NCI-H460 (cell line): ENCODE measurements around the gene ICOSLG. TPM values are rescaled to one million over a fixed set of nuclear protein-coding genes. Genes with fewer than 3 reads are reported as not detected.
"Not testable (repeated sequence)": the region's sequence is repeated elsewhere in the genome, so short reads cannot be mapped to it uniquely, and the experiment has no call there.

ENCODE experiments used
- DNase-seq: peaks from one replicate; pipeline ENCODE4 v3.0.0-alpha.2; 2016; ENCODE audit warnings: low read depth; ENCODE audit errors: extremely low read depth
- total RNA-seq: library from RNA; depleted of rRNA; stranded (reverse); fragments of >200 nt; shearing (Covaris generic); gene quantifications from 2 replicates; pipeline ENCODE4 v1.2.3, GENCODE V29; 2014

Gene ICOSLG
- total RNA-seq, 1 experiment from 2014 or later, result 0.47 TPM

DNA sequence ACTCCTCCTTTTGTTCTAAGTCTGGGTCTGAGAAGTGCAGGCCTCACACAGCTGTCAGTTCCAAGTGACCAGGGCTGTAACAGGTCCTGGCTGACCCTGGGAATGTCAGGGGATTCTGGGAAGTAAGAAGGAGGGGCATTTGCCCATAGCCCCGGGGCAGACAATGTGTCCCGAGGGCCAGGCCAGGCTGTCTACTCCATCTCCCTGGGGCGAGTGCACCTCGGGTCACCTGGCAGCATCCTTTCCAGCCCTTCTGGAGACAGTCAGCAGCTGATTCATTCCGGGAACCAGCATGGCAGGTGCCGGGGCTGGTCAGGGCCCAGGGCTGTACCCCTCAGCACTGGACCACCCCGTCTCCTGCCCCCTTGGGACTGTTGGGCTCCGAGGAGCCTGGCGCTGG, 13.1 kb downstream of the ICOSLG start:
- DNase-seq, result not testable (repeated sequence)

DNA sequence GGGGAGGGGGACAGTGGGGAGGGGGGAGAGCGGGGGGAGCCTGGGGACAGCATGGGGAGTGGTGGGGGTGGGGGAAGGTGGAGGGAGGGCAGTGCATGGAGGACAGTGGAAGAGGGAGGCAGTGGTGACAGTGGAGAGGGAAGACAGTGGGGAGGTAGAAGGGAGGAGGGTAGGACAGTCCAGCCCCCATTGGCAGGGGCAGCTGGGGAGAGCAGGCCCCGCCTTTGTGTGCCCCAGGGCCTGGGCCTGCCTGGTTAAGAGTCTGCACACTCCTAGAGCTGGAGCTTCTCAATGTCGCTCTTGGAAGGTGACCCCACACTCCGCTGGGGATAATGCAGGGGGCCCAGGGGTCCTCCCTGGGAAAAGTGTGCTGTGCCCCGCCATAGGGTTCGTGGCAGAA, 15.1 kb downstream of the ICOSLG start:
- not testable (repeated sequence) for DNase-seq

DNA sequence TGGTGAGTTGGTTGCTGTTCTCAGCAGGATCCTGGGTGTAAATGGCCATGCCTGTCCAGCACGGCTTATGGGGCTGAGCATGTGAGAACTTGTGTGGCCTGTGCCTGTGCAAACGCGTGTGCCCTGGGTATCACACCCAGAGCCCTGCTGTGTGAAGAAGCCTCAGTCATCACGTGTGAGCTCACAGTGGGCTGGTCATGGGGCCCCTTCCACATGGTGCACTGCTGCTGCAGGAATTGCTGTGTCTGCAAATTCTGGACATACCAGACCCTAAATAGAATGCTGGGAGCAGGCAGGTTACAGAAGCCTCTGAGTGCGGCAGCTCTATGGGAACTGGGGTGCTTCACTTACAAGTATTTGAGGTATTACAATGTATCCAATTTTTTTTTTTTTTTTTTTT, 17.4 kb downstream of the ICOSLG start:
- not testable (repeated sequence) for DNase-seq

DNA sequence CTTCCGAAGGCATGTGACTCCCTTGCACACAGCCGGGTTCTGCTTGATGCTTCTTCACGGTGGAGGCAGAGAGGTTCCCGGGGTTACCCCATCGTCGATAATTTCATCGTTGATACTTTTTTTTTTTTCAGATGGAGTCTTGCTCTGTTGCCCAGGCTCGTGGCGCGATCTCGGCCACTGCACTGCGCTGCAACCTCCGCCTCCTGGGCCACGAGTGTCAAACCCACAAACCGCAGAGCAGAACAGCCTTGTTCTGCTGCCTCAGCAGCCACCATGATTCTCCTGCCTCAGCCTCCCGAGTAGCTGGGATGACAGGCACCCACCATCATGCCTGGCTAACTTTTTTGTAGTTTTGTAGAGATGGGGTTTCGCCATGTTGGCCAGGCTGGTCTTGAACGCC, 20.1 kb downstream of the ICOSLG start:
- DNase-seq, result not testable (repeated sequence)

DNA sequence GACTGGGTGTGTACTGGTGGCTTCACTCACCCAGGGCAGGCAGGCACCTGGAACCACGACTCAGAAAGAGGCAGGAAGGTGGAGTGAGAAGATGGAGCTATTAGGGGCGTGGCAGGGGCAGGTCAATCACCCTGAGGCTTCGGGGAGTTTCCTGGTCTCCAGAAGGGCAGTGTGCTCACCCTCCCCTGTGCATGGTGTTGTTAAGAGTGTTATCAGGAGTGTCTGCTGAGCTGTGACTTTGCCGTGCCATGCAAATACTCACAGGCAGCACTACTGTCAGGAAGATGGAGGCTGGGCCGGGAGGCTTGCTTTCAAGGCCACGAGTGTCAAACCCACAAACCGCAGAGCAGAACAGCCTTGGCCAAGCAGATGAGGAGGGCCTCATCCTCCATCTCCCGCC, 22.3 kb downstream of the ICOSLG start:
- not testable (repeated sequence) for DNase-seq

DNA sequence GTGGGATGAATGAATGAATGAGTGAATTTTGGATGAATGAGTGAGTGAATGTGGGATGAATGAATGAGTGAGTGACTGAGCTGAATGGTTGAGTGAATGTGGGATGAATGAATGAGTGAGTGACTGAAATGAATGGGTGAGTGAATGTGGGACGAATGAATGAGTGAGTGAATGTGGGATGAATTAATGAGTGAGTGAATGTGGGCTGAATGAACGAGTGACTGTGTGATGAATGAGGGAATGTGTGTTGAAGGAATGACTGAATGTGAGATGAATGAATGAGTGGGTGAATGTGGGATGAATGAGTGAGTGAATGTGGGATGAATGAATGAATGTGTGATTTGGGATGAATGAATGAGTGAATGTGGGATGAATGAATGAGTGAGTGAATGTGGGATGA, 28.8 kb downstream of the ICOSLG start:
- DNase-seq, result not testable (repeated sequence)

DNA sequence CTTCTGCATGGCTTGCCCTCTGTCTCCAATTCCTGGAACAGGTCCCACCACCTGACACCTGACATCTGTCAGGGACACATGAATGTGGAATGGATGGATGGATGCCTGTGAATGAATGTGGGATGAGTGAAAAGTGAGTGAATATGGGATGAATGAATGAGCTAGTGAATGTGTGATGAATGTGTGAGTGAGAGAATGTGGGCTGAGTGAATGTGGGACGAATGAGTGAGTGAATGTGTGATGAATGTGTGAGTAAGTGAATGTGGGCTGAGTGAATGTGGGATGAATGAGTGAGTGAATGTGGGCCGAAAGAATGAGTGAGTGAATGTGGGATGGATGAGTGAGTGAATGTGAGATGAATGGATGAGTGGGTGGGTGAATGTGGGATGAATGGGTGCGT, 29.2 kb downstream of the ICOSLG start:
- not testable (repeated sequence) for DNase-seq

DNA sequence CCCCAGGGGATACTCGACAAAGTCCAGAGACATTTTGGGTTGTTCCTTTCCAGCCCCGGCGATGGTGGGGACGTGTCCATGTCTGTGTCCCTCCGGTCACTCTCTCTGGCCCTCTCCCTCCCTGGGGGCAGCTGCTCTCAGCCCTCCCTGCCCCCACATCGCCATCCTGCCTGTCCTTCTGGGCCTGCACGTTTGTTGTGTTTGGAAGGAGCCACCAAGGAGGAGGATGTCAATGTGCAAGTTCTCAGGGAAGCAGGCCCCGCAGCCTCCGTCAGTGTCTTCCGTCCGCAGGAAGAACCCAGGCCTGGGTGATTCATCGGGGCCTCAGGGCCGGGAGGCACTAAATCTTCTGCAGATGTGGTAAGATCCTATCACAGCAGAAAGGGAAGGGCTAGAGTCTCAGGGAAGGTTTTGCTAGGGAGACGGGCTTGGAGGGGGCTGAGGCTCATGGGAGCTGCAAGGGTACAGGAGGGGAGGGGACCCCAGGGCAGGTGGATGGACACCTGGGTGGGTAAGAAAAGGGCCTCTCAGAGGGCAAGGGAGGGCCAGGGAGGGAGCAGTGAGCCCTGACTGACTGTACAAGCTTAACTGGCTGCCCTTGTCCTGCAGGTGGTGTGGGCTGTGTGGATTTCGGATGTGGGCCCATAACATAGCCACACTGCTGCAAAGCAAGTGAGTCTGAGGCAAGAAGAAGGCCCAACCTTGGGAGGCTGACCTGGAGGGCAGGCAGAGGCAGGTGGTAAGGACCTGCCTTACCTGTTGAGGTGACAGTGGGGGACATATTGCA, 32.7 kb downstream of the ICOSLG start:
- DNase-seq, result not testable (repeated sequence)

DNA sequence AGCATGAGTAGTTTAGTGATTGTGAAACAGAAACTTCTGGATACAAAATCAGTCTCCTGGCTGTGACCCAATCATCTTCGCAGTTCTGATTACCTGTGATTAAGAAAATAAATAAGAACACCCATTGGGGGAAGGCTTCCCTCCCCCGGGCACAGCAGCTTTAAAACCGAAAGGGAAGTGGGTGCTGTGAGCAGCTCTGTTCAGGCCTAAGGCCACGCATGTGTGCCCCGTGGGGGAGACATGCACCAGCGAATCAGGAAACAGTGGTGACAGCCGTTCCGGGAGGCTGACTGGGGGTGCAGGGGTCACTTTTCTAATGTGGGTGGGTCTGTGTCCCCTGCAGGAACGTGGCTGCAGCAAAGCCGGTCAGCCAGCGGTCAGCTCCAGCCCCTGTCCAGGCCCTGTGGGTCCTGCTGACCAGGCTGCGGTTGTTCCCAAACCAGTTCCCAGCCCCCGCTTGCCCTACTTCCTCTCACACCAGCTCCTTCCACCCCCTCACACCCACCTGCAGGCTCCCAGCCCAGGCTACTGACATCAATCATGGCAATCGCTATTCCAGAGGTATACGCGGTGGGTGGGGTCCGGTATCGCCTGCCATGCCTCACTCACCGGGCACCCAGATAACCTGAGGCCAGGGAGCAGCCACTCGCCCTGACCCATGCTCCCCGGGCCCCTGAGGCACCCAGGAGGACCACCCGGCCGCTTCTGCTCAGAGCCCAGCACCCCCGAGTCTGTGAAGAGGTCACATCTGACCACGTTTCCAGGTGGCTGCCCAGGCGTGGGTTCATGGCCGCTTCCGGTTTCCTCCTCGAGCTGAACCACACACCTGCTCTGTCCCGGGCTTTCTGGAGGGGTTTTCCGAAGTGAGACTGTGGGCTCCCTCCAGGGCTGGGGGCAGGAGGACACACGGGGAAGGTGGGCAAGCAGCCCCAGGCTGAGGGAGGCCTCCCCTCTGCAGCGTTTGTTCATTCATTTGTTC, 33.8 kb downstream of the ICOSLG start:
- not testable (repeated sequence) for DNase-seq

DNA sequence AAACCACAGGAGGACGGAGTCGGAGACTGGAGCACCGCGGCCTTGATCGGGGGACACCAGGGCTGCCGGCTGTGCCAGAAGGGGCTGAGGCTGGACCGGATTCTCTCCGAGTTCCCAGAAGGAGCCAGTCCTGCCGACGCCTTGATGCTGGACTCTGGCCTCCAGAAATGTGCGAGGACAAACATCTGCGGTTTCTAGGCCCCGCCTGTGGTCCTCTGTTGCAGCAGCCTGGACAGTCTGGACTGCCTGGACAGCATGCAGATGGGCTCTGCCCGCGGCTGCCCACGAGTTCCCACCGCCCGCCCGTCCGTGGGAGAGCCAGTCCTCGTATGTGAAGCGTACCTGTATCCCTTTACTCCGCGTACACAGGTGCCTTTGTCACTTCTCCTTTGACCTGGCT, 34.6 kb downstream of the ICOSLG start:
- not testable (repeated sequence) for DNase-seq

DNA sequence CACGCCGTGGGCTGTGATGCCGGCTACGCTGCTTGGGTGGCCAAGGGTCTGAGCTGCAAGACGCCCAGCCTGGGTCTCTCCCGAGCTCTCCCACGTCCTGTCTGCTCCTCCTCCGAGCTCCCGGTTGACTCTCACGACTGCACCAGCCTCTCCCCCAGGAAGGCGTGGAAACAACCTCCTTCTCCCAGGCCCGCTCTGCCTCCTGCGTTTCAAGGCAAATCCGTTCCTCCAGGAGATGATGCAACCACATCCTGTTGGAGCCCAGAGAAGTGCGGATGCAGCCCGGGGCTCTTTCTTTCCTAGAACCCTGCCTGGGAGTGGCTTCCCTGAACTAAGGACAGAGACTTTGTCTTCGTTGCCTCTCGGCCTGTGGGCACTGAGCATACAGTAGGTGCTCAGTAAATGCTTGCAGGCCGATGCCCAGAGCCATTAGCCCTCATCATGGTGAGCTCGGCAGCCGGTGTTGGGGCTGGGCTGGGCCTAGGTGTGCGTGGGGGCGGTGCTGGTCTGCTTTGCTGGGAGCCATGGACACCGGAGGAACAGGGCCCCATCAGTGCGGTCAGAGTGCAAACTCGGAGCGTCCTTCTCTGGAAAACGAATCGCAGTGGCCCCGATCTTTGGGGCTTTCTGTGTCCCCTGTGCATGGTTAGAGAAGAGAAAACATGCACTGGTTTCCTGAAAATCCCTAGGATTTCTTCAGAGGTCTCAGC, 38.0 kb downstream of the ICOSLG start:
- not testable (repeated sequence) for DNase-seq

DNA sequence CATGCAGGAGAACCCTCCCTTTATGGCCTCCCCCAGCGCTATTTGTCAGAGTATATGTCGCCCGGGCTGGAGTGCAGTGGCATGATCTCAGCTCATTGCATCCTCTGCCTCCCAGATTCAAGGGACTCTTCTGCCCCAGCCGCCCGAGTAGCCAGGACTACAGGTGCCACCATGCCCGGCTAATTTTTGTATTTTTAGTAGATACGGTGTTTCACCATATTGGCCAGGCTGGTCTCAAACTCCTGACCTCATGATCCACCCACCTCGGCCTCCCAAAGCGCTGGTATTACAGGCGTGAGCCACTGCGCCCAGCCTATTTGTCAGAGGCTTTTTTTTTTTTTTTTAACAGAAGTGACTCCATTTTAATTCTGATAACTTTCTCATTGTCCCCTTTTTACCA, 40.7 kb downstream of the ICOSLG start:
- not testable (repeated sequence) for DNase-seq

DNA sequence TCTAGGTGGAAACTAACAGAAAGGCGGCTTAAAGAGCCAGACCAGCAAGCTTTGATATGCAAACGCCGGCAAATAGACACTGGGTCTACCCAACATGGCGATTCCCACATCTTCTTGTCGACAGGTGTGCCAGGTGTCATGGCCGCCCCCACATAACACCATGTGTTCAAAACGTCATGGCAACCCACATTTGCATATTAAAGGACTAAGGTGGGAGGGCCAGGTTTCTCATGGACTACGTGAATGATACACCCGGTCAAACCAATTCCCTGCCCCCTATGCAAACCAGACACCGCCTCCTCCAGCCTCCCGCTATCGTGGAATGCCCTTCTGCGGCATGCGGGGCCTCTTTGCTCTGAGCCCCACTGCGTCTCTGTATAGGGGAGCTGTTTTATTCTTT, 41.3 kb downstream of the ICOSLG start:
- no peak for DNase-seq

DNA sequence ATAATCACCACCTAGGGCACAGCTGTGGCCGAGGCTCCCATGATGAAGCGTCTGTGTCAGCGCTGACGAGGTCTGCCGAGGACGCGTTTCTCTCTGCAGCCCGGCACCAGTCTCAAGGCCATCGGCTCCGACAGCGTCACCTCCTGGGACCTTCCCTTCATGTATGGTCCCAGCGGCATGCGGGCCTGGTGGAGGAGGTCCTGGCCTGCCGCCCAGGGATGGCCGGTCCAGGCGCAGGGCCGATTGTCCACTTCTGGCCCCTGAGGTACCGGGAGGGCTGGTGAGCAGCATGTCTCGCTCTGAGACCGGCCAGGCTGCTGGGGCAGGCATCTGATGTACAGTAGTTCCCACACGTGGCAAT, 43.6 kb downstream of the ICOSLG start:
- not testable (repeated sequence) for DNase-seq

DNA sequence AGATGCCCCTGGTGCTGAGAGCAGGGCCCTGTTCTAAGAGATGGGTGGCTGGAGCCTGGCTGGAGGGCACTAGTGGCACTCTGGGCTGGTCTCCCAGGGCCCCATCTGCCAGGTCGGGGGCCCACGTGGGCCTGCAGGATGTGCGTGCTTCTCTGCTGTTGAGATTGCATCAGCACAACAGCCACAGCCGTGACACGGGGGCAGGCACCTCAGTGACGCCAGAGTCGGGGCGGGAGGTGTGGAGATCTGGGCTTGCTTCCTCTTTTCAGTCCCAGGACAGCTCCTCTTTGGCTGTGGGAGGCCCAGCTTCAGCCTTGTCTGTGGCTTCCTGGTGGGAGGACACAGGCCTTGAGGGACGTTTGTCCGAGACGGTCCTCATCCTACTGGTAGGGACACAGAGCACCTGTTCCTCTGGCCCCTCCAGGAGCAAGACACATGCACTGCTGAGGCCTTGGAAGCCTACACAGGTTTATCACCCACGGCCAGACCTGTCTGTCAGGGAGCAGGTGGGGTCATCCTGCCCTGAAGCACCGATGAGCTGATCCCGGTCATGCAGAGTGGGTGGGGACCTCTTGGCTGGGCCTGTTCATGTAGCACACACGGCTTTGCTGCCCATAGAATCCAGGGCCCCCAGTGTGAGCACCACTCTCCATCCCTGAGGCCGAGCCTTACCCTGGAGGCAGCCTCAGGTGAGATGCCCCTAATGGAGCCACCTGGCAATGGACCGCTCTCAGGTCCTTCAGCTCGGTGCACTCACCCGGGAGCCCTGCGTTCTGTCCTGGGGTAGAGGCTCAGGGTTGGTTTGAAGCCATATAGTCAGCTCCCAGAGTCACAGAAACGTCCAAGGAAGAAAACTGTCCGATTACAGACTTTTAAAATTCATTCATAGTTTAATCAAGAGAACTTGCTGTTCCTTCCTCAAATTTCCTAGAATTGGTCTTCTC, 44.3 kb downstream of the ICOSLG start:
- not testable (repeated sequence) for DNase-seq

DNA sequence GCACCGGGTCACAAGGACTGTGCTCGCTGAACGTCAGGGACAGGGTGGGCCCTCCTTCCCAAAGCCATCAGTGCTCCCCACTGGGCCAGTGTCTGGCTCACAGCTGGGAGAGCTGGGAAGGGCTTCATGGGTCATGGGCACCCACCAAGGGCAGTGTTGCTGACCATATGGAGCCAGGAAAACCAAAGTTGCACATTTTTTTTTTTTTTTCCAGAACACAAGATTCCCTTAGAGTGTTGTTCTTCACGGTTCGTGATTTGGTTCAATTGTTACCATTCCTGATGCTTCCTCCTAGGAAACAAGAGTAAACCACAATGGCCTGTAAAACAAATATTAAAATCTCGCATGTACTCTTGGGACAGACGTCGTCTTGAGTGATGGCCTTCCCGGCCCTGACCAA, 45.9 kb downstream of the ICOSLG start:
- DNase-seq, result not testable (repeated sequence)

DNA sequence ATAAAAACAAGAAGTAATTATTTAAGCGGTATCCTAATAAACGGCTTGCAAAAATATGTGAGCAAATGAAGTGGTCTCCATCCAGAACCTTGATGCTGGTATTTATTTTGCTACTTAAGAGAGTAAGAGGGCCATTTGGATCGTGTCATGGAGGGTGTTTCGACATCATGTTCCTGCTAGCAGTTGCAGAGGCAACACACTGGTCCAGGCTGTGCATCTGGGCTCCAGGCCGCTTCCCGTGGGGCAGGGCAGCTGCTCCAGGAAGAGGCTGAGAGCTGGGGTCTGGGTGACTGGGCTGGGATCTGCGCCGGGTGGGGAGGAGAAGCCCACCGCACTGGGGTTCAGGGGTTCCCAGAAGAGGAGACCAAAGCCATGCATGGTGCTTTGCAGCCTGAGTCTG, 46.3 kb downstream of the ICOSLG start:
- not testable (repeated sequence) for DNase-seq

DNA sequence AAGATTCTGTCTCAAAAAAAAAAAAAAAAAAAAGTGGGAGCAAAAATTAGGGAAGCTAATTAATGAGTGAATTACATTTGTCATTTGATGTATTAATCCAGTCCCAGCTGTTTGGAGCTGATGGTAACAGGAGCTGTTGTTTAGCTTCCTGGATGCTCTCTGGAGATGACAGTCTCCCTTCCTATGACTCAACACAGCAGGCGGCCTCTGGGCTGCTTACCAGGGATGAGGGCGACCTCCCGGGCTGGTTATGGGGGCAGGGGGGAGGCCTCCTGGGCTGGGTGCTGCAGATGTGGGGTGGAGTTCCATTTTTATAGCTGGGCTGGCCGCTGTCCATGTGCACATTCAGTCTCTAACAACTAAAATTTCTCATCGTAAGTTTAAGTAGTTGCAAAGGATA, 47.6 kb downstream of the ICOSLG start:
- not testable (repeated sequence) for DNase-seq

DNA sequence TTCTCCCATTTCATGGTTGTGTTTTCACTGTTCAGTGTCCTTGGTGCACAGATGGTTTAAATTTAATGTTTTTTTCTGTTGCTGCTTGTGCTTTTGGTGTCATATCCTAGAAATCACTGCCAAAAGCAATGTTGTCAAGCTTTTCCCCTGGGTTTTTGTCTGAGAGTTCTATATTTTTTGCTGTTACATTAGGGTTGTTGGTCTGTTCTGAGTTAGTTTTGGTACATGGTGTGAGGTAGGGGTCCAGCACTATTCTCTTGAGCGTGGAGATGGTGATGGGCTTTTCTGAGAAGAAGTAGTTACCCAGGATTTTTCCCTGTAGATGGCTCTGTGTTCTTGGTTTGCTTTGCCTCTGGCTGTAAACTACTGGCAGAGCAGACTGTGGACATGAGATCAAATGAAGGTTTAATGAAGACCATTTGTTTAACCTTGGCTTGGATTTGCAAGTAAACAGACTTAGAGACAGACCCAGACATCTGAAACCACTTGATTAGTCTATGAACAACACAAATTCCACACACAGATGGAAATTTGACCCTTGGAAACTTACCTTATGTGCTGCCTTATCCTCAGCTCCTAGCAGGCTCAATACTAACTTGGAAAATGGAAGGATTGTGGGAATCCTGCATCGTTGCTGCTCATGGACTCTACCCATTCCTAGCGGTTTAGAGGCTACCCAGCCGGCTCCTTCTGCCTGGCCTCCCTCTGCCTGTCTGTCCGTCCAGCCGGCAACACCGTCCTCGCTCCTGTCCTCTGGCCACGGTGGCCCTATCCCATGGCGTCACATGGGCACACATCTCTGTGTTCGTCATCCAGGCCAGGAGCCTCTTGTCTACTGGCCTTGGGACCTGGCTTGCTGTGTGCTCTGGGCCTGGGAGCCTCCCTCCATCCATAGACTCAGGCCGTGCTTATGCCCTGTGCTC, 50.1 kb downstream of the ICOSLG start:
- not testable (repeated sequence) for DNase-seq
